HG03103 (cell line): ENCODE measurements around the gene HLF.

Experiments
- ATAC-seq: cut with Tn5 transposase; IDR thresholded peaks from one replicate; pipeline ENCODE4 v1.9.1; 2021; ENCODE audit warnings: low read depth; ENCODE audit not compliant: unreplicated experiment

HLF gene

GRCh38 chr17:55264645-55265298 lies at the start of gene HLF:
HLF (plus strand) TSS chr17:55264960; CDS start chr17:55265485, 525 bp downstream.
- peak; percentile 94 for ATAC-seq

- no peak for ATAC-seq
Measured at GRCh38 chr17:55215711-55216110, 49.0 kb upstream of the HLF start.

GRCh38 chr17:55216888-55217287 lies 47.9 kb upstream of the HLF start:
- no peak for ATAC-seq

- ATAC-seq = no peak
Measured at GRCh38 chr17:55219459-55219858, 45.3 kb upstream of the HLF start.

GRCh38 chr17:55219934-55220333 lies 44.8 kb upstream of the HLF start:
- no peak for ATAC-seq

GRCh38 chr17:55223524-55223923 lies 41.2 kb upstream of the HLF start:
- ATAC-seq = no peak

- ATAC-seq = no peak
Measured at GRCh38 chr17:55224746-55225145, 40.0 kb upstream of the HLF start.

- no peak for ATAC-seq
Measured at GRCh38 chr17:55225237-55225636, 39.5 kb upstream of the HLF start.

GRCh38 chr17:55228683-55229192 lies 36.0 kb upstream of the HLF start:
- no peak for ATAC-seq

- no peak for ATAC-seq
Measured at GRCh38 chr17:55229276-55229675, 35.5 kb upstream of the HLF start.

- no peak for ATAC-seq
Measured at GRCh38 chr17:55230716-55231115, 34.0 kb upstream of the HLF start.

- no peak for ATAC-seq
Measured at GRCh38 chr17:55233840-55234239, 30.9 kb upstream of the HLF start.

GRCh38 chr17:55236316-55236715 lies 28.4 kb upstream of the HLF start:
- no peak for ATAC-seq

GRCh38 chr17:55237268-55237667 lies 27.5 kb upstream of the HLF start:
- no peak for ATAC-seq

- ATAC-seq = peak; percentile 2
Measured at GRCh38 chr17:55237841-55238178, 26.9 kb upstream of the HLF start.

GRCh38 chr17:55238179-55238930 lies 26.4 kb upstream of the HLF start:
- peak; percentile 90 for ATAC-seq

- peak; percentile 26 for ATAC-seq
Measured at GRCh38 chr17:55238931-55239297, 25.8 kb upstream of the HLF start.

- ATAC-seq = no peak
Measured at GRCh38 chr17:55241097-55241496, 23.7 kb upstream of the HLF start.

GRCh38 chr17:55242476-55242875 lies 22.3 kb upstream of the HLF start:
- no peak for ATAC-seq

GRCh38 chr17:55245986-55246385 lies 18.8 kb upstream of the HLF start:
- ATAC-seq = no peak

- ATAC-seq = no peak
Measured at GRCh38 chr17:55246583-55246982, 18.2 kb upstream of the HLF start.

- no peak for ATAC-seq
Measured at GRCh38 chr17:55248077-55248476, 16.7 kb upstream of the HLF start.
